Left forelimb (tissue), 1 donor: ENCODE results near the gene COL23A1.
A peak's percentile ranks its signal among the peaks of the same experiment; 100 is the strongest.

Experiments
- DNase-seq: peaks from one replicate; pipeline ENCODE4 v3.0.0-alpha.2; 2018; ENCODE audit warnings: low spot score

COL23A1 gene

DNA sequence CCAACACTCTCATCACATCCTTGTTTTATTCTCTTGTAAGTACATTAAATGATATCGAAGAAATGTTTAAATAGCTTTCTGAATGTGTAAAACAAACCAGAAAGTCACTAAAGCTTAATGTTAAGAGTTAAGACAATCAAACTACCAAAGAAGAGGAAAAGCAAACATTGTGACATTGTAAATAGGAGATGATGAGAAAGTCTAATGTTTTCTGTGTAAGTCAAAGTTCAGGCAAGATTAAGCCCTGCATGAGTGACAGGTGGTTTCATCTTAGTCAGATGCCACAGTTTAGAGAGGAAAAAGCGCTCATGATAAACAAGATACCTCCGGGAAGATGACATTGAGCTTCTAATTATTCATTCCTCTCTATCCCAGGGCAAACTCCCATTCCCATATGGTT is 306.7 kb downstream of the COL23A1 start:
- DNase-seq: no peak

DNA sequence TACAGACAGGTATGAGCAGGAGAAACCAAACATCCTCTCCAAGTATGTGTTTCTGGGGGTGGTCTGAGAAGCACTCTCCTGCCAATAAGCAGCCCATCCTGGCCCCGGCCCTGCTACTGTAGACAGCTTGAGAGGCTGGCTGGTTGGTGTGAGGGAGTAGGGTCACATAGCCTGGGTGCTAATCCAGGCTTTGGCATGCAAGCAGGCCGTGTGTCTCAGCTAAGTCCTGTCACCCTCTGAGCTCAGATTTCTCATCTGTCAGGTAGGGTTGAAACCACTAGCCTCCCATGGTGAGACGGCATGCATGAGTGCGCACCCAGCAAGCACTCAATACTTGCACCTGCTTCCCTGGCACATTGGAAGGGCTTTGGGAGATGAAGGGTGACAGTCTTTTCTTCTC is 307.8 kb downstream of the COL23A1 start:
- no peak for DNase-seq

DNA sequence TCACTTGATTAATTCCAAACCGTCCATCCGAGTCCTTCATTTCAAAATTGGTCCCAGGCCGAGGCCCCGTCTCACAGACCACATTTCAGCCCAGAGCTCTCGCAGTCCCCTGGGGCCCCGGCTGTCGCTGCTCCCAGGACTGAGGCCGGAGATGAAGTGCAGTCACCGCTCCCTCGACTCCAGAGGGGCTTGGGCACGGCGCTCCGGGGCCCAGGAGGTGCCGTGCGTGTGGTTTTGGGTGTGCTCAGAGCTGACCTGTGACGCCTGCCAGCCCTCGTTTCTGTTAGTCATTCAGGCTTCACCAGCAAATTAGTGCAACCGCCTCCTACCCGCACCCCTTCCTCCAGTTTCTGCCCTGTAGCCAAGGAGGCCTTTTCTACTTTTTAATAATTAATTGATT is 308.9 kb downstream of the COL23A1 start:
- no peak for DNase-seq

DNA sequence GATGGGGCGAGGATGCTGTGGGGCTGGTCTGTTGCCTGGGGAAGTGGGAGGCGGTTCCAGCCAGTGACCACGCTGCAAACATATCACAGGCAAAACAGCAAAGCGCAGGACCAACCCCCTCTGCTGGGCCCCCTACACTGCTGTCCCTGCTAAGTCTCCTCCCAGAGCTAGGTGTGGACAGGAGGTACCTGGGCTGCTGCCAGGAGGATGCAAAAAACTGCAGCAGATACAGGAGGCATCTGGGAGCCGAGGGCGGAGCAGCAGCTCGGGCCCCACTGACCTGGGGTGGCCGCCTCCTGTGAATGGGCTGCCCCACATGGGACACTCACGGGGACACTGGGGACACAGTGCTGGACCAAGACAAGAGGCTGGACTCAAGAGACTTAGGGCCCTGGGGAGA is 309.6 kb downstream of the COL23A1 start:
- no peak for DNase-seq

DNA sequence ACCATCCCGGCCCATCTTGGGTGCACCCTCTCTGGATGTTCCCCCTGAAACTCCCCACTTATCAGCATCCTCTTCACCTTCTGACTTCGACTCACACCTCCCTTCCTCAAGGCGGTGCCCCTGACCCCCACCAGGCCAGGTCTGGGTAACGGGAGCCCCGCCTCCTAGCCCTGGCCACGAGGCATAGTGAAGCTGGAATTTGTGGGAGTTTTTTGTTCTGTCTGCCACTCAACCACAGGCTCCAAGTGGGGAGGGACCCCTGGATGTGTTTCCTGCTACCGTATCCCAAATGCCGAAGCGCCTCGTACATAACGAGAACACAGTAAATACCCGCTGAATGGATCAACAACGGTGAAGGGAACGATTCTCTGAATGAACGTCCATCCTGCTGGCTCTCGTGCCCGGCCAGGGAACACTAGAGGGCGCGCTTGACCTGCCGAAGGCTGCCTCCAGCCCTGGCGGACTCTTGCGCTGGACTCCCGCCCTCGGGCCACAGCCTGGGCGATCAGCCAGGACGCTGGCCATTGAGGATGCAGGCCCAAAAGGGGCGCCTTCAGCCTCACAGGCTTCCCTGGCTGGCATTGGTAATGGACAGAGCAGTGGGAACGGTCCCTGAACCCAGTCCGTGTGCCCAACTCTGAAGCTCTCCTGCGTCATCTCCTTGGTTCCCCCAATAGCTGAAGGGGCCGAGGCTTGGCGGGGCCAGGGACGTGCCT is 310.3 kb downstream of the COL23A1 start:
- DNase-seq: peak; percentile 89

DNA sequence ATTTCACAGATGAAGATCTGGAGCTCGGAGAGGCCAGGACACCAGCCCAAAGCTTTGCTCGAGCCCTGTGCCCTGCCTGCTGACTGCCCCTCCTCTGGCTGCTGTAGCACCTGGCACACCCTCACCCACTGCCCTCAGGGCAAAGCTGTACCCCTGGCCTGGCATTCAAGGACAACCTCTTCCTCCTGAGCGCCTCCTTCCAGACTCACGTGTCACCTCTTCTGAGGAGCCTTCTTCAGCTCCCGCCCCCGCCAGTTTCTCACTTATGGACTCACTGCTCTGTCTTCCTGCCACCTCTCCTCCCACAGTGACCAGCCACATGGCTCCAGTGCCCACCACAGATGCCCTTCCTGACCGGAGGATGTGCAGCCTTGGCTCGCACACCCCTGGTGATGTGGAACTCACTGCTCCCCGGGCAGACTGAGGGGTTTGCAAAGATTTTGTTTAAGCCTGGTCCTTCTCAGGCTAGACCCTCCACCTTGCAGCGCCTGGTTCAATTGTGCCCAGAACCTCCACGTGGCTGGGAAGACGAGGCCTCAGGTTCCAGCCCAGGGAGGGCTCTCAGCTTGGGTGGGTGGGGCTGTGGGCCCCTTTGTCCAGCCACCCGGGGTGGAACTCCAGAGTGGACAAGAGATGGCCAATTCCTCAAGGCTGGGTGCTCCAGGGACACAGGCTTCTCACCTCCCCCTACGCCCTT is 311.0 kb downstream of the COL23A1 start:
- DNase-seq: no peak

DNA sequence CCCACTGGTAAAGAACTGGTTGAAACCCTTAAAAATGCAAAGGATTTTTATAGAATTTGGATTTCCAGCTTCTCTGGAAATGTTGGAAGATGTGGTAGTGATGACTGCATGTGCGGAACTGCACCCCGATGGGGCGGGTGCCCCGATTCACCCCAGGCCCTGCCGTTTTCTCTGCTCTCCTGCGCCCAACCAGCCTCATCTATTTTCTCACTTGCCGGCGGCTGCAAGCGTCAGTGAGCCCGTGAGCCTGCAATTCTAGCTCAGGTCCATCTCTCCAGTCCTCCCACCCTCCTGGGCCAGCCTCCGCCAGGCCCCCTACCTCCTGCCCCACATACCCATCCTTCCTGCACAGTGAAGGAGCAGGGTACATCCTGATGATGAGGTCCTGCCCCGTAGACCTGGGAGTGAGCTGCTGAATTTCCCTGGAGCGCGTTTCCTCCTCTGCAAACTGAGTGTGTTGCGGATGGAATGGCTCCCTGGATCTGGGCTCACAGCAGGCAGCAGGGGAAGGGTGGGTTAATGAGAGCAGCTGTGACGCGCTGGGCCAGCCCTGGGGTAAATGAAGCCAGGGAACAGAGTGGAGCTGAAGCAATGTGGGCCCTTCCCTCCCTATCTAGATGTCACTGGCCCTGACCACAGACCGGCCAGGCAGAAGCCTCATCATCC is 311.7 kb downstream of the COL23A1 start:
- no peak for DNase-seq

DNA sequence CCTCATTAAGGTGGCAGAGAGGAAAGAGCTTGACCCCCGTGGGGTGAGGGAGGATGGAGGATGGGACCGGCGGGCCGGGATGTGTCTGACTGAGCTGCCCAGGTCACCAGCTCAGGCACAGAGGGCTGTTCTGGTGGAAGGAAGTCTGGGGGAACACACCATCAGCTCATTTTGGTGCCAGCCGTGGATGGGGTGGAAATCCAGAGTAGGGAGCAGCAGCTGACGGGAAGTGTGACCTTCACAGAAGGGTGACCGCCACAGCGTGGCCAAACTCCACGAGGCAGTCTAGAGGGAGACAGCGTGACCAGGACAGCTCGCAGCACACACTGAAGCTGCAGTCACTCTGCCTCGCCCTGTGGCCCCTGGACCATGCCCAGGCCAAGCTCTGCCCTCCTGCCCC is 312.3 kb downstream of the COL23A1 start:
- no peak for DNase-seq

DNA sequence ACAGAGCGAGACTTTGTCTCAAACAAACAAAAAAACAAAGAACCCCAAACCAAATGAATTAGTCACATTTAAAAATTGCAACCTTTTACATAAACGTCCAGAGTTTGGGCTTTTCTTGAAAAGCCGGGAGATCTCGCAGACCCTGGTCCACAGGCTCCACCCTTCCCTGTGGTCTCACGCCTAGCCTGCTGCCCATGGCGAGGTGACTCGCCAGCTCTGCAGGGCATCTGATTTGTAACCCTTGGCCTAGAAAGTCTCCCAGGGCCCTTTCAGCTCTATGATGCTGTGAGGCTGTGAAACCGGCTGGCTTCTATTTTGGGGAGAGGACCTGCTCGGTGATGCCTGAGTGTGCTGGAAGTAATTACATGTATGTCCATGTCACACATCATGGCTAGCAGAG is 312.8 kb downstream of the COL23A1 start:
- DNase-seq: no peak

DNA sequence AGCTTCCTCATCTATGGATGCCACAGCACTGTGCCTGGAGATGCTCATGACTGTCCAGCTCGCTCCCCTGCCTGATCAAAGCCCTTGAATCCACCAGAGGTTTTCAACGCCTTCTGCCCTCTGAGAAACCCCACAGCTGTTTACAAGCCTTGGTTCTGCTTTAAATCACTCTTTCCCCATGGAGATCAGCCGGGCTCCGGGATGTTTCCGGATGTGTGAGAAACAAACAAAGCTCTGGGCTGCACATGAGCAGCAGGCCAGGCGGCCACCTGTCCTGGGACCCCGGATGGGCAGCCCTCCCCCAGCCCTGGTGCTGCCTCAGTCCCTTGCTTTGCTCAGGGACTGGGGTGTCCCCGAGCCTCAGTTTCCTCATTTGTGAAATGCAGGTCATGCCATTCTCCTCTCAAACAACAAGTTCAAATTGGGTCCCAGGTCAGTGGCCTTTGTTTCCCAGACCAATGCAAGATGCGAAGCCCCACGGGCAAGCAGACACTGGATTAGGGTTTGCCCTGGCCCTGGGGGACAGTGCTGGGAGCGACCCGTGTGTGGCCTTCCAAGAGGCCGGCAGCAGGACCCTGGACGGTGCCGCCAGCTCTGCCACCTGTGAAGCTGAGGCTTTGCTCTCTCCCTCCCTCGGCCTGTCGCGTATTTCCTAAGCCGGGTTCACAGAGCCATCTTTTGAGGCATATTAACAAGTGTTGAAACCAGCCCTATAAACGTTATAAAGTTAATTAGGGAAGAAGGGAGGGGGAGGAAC is 315.2 kb downstream of the COL23A1 start:
- no peak for DNase-seq

DNA sequence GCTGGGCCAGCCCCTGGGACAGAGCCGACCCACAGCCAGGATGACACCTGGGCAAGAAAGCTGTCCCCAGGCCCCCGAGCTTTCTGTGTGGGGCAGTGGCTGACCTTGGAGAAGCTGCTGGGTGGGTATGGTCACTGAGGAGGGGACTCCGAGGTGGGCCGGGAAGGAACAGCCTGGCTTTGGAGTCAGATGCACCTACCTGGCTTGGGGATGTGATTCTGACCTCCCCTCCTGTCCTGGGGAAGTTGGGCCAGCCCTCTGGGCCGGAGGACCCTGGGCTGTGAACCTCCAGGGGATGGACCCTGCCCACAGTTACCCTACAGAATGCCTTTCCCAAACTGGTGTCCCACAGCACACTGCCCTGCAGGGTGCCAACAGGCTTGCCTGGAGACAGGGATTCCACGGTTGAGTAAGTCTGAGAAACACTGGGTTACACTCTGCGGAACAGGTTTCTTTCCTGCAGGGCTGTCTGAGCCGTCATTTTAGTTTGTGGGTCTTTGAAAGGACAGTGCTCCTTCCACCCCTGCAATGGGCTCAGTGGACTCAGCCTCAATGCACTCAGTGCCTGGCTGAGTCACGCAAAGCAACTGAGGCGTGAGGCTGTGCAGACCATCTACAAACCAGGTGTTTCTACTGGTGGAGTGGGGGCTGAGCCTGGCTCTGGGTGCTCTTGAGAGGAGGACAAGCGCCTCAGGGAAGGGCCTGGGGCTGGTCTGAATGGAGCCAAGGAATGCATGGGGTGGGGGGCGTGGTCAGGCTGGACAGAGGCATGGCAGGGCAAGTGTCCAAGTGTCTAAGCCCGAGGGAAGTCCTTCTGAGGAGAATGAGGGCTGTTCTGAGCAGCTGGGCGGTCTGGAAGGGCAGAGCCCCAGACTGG is 316.3 kb downstream of the COL23A1 start:
- no peak for DNase-seq

DNA sequence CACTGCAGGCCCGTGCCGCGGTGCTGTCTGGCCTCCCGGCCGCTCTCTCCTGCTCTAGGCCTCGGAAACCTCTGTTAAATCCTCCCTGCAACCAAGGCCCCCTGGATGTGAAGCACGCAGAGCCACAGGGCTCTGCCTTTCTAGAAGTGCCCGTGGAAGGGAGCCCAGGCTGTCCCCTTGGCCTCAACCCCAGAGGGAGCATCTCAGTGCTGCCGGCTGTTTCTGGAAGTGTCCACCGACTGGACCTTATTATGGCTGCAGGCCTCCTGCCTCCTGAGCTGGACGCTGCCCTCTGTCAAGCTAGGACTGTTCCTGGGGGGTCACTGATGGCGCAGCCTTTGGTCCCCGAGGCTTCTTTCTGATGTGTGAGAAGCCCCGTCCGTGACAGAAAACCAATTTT is 317.2 kb downstream of the COL23A1 start:
- DNase-seq: no peak

DNA sequence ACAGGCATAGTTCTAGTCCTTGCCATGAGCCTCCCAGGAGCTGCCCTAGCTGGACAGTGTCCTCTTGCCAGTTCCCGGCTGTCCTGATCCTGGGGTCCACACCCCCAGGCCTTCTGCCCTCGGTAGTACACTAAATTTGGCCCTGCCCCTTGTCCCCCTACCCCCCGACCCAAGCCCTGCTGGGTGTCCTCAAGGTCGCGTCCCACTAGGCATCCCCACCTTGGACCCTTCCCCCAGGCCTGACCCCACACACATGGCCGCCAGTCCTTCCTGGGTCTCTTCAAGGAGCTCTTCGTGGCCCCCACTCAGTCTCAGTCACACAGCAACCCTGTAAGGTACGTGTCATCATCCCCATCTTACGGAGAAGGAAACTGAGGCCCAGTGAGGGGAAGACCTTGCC is 317.6 kb downstream of the COL23A1 start:
- no peak for DNase-seq

DNA sequence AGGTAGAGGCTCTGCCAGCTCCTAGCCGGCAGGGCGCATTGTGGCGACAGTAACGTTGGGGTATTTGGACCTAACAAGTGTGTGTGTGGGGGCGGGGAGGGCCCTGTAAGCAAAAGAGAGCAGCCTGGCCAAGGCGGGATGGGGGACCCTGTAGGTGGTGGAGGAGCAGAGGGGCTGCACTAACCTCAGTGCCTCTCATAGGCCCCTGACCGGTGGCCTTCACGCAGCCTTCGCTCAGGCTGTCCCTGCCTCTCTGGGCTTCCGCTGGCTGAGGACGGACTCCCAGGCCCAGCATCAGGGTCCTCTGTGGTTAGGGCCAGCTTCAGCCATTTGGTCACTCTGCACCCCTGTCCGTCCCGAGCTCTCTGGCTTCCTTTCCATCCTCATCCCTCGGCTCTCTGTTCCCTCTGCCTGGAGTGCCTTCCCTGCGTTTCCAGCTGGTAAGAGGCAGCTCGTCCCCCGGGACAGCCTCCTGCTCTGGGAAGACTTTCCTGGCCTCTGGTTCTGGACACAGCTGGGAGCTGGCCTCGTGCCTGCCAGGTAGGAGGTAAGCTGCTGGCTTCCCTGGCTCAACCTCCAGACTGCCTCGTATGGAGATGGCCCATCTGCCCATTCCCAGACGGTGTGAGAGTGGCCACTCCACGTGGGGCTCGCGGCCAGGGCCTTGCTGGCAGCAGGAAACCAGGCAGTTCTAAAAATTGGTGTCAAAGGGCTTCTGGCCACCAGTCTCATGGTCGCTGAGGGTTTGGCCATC is 318.3 kb downstream of the COL23A1 start:
- no peak for DNase-seq

DNA sequence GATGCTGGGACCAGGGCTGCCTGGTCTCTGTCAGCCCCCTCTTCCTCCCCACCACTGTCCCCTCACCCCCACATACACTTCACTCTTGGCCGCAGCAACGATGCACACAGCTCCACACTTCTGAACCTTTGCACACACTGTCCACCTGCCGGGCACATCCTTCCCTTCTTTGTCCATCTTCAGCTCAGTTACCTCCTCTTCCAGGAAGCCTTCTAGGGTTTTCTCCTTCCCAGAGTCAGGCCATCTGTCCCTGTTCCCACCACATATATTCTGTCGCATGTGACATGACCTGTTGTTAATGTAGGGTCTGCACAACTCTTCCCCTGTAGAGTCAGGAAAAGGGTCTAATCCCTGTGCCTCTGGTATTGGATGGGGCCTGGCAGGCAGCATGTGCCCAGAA is 319.0 kb downstream of the COL23A1 start:
- no peak for DNase-seq

DNA sequence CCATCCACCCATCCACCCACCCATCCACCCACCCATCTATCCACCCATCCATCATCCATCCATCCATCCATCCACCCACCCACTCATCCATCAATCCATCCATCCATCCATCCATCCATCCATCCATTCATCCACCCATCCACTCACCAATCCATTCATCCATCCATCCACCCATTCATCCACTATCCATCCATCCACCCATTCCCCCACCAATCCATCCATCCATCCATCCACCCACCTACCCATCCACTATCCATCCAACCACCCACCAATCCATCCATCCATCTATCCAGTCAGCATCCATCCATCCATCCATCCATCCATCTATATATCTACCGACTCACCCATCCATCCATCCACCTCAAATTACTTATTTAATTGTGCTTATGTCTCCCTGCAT is 320.7 kb downstream of the COL23A1 start:
- DNase-seq: no peak

DNA sequence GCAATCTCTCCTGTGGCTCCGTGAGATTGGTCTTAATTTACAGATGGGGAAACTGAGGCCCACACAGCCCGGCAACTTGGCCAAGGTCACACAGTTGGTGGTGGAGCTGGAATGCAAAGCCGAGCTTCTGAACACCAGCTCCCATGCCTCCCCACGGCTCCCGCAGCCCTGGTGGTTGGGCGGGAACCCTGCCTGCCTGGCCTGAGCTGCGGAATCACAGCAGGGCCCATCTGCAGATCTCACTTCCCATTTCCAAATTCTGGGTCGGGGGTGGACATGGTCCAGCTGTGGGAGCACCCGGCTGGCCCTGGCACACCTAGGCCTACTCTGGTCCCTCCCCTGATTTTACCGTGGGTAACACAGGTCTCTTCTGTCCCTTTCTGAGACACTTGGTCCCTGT is 322.3 kb downstream of the COL23A1 start:
- DNase-seq: no peak

DNA sequence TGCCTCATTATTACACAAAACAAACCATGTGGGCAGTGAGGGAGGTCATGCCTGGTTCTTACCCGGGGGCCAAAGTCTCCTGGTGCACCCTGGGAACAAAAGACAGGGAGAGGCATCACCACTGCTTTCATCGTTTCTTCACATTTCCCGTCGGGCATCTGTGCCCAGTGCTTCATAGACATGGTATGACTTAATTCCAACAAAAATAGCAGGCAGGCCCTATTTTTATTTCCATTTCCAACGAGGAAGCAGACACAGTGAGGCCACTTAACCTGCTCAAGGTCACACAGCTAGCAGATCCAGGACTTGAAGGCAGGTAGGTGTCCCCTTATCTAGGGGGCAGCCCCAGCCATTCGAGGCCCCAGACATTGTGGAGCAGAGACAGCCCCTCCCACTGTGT is 322.9 kb downstream of the COL23A1 start:
- no peak for DNase-seq

DNA sequence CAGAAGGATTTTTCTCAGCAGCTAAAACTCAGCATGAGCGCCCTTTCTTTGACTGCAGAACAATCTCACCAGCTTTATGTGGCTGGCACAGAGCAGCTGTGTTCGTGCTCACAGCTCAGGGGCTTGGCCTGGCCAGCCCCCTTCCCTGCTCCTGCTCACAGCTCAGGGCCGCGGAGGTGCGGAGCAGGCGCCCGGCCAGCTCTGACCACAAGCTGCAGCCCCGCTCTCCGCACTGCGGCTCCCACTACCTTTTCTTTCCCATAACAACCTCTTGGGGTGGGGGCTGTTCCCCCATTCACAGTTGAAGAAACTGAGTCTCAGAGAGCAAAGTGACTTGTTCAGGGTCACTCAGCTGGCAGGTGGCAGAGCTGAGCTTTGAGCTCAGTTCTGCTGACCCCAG is 323.6 kb downstream of the COL23A1 start:
- DNase-seq: no peak

DNA sequence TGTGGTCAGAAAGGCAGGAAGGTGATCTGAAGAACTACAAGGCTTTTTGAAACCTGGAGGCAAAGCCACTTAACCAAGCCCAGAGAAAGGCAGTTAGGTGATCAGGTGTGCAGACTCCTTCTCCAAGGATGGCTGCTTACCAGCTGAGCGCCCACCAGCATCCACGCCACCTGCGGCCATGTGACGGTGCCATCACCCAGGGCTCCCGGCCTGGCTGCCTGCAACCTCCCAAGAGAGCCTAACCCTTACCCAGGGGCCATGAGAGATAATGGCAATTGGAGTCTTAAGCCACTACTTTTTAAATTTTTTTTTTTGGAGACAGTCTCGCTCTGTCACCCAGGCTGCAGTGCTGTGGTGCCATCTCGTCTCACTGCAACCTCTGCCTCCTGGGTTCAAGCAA is 324.4 kb downstream of the COL23A1 start:
- no peak for DNase-seq

DNA sequence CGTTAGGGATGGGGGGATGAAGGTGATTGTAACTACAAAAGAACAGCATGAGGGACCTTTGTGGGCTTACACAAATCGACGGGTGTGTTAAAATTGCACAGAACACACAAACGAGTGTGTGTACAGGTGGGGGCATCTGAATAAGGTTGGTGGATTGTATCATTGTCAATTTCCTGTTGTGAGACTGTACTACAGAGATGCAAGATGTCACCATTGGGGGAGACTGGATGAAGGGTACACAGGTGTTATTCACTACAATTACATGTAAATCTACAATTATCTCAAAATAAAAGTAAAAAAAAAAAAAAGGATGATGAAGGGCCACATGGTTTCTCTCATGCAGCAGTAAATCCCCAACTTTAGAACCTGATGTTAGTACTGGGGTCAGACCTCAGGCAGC is 326.1 kb downstream of the COL23A1 start:
- no peak for DNase-seq
